CD4-positive, alpha-beta T cell treated with Interleukin-6 for 4 hours (primary cell): Measurements from ENCODE around the gene SGIP1.

Source experiments
- DNase-seq: peaks from one replicate; pipeline ENCODE4 v3.0.0-alpha.2; 2020; ENCODE audit warnings: mixed read lengths

SGIP1 gene

GRCh38 chr1:66521721-66522365 lies 12.1 kb upstream of the SGIP1 start:
- no peak for DNase-seq

GRCh38 chr1:66523562-66523961 lies 10.4 kb upstream of the SGIP1 start:
- DNase-seq, result no peak

GRCh38 chr1:66525086-66525485 lies 8.9 kb upstream of the SGIP1 start:
- no peak for DNase-seq

- DNase-seq, result no peak
Measured at GRCh38 chr1:66526036-66526435, 7.9 kb upstream of the SGIP1 start.

GRCh38 chr1:66526991-66527390 lies 7.0 kb upstream of the SGIP1 start:
- DNase-seq, result no peak

DNA sequence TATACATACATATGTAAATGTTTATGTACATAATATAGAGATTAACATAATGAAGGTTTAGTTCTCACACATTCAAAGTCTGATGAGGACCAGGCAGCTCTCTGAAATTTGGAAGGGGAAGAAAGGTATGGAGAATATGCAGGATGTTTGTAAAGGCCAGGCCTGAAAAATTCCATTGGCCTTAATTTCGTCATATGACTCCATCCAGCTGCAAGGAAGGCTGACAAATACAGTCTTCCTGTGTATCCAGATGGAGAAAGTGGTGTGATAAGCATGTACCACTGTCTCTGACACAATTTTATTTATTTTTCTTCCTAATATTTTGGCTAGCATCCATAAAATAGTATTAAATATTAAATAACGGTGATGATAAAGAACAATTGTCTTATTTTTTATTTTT lies 6.3 kb upstream of the SGIP1 start:
- DNase-seq, result no peak

DNA sequence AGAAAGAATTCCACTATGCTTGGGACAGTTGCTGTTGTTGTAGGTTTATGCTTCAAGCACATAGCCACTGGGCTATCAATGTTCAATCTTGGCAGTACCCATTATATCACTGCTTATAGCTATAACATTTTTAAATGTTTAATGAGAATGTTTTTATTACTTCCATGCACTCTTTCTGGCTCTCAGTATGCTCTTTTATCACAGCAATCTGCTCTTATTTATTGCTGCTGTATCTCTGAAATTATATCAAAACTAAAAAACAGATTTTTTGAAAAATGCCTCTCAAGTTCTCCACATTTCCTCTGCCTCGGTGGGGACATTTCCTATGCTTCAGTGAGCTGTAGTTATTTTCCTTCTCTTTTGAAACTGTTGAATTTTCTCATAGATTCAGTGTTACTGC lies 5.4 kb upstream of the SGIP1 start:
- no peak for DNase-seq

DNA sequence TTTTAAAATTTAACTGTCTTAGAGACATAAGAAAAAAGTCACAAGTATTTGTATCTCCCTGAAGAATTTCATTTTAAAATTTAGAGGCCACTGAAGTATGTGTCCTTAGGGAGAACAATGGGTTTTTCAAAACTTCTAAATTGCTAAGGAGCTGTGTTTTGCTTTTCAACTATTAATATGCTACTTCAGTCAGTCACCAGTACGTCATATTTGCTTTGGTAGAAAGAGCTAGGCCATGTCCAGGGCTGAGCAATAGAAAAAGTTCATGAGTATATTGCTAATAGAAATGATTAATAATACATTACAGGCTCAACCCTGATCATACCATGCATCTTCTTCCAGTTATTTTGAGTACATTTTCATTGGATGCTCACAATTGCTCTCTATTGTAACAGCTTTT lies 1.7 kb upstream of the SGIP1 start:
- DNase-seq, result no peak

DNA sequence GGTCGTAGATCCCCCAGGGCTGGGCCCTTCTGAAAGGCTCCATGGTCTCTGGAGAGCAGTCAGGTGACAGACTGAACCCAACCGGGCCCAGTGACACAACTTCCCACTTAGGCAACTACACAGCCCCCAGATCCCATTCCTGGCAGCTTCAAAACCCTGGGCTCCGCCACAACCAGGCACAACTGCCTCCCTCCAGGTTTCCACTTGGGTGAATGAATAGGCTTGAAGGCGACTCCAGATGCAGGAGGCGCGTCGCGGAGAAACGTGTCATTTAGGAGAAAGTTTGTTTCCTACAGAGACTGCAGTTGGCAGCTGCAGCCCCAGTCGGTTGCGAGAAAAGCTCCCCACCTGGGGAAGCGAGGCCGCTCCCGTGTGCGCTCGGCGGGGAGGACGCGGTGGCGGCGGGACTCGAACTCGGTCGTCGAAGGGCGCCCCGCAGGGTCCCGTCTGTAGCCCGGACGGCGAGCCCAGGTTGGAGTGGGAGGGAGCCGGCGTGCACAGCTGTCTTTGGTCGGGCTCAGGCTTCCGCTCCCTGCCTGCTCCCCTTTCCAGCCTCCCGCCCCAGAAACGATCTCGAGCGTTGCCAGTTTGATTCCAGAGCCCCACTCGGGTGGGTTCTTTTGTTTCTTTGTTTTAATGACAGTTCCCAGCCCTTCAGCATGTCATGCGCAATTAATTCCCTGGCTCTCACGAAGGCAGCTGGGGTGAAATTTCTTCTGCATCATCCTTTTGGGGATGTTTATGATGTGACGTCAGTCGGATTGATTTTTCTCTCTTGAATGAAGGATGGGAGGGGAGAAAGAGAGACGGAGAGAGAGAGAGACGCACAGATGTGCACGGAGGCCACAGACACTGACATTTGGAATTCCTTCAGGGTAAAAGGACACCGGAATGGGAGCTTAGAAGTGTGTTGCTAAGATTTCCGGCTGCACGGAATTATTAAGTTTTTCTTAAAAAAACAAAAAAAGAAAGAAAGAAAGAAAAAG lies 862 bp upstream of the SGIP1 start:
- peak; percentile 13 for DNase-seq

- DNase-seq, result no peak
Measured at GRCh38 chr1:66535061-66535460, 1.1 kb downstream of the SGIP1 start.

- no peak for DNase-seq
Measured at GRCh38 chr1:66535853-66536252, 1.9 kb downstream of the SGIP1 start.

DNA sequence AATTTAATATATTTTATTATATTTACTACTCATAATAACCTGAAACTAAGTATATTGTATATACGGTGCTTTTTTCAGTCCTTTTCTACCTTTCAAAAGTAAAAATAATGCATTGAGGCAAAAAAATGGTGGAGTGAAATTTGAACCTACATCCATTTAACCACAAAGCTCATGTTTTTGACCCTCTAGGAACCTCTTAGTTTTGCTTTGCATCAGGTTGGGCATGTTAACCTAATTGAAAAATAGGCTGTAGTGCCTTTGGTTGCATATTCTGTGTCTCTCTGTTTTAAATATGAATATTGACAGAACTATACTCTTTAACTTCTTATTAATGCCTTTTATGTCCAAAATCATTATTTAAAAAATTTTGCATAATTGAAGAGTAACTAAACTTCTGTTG lies 3.8 kb downstream of the SGIP1 start:
- no peak for DNase-seq

- DNase-seq, result no peak
Measured at GRCh38 chr1:66539491-66539890, 5.5 kb downstream of the SGIP1 start.

GRCh38 chr1:66540434-66541032 lies 6.6 kb downstream of the SGIP1 start:
- no peak for DNase-seq

DNA sequence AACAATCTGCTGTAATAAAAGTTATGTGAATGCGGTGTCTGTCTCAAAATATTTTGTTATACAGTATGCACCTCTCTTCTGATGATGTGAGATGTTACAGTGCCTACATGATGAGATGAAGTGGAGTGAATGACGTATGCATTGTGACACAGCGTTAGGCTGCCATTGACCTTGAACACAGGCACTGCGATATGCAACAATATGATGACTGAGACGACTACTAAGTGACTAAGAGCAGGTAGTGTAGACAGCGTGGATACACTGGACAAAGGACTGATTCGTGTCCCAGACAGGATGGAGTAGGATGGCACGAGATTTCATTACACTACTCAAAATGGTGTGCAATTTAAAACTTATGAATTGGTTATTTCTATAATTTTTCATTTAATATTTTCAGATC lies 8.4 kb downstream of the SGIP1 start:
- DNase-seq, result no peak

DNA sequence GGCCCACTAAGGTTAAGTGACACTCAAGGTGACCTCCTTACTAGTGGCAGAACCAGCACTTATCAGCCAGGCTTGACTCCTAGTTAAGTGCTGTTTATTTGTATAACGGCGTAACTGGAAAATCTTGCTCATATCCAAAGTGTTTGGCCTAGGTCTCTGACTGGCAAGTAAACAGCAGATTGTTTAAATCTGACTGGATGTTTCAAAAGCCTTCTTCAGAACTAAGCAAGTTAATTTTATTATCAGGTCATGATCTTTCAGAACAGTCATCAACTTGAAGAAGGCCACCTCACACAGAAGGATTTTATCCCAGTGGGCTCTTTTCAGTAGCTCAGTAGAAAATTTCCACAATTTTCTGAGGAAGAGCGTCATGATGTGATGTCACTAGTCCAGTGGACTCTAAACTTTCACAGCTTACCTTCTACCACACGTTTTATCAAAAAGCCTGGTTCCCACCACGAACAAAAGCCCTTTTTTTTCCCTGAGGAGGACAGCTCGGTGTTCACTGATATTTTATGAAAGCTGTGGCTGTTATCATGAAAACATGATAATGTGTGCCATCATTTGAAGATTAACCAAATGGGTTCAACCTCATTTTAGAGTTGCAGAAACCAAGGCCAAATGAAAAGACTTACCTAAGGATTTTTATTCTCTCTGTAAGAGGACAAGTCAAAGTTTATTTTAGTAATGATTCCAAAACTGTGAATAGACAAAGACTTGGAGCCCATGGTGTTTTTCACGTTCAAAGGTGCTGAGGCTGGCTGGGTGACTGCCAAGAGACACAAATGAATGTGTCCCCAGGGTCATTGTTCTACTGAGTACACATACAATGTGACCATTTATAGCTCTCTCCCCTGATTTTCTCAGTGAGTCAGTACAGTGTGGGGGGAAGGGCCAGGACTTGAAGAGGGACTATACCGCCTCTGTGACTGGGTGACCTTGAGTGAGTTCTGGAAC lies 9.1 kb downstream of the SGIP1 start:
- DNase-seq, result no peak

GRCh38 chr1:66546047-66546810 lies 12.3 kb downstream of the SGIP1 start:
- DNase-seq, result no peak

DNA sequence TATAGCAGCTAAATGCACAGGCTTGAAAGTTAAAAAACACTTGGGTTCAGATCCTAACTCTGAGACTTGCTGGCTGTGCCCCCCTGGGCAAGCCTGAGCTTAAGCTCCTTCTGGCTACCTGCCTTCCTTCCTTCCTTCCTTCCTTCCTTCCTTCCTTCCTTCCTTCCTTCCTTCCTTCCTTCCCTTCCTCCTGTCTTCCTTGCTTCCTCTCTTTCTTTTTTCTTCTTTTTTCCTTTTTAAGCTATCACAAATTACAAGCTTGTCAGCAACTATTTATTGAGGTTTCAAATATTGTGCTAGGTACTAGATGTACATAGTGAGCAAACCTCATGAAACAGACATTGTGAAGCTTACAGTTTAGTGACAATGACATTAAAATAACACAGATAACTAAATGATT lies 15.1 kb downstream of the SGIP1 start:
- no peak for DNase-seq

DNA sequence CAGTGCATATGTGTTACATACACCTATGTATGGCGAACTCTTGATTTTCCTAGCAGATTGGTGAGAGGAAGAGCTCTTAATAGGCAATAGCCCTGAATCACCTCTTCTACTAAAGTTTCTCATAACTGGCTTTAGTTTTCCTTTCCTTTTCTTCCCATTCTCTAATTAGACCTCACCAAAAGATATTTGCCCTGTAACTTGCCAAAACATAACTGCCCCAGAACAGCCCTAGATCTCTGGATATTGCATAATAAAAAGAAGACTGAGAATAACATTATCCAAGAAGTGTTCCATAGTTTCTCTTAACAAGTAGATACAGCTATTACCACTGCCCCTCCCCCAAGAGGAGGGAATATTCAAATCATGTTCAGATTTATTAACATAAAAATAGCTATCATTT lies 16.3 kb downstream of the SGIP1 start:
- no peak for DNase-seq

GRCh38 chr1:66552287-66552686 lies 18.3 kb downstream of the SGIP1 start:
- DNase-seq, result no peak

DNA sequence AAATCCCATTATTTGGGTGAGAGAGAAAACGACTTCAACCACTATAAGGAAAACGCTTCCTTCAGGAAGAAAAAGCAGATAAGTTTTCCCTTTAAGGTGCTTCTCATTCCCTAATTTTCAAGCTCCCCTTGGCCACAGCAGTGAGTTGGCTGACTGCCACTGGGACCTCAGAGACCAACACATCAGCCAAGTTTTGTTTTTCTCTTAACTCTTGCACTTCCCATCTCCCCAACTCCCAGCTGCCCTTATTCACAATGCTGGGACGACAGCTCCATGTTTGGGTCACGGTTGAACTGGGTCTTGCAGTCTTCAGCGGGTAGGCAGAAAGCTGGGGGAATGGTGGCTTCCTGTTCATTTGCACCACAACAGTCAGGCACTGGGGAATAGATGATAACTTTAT lies 18.9 kb downstream of the SGIP1 start:
- no peak for DNase-seq

GRCh38 chr1:66553846-66554245 lies 19.9 kb downstream of the SGIP1 start:
- no peak for DNase-seq
